Measurements from ENCODE around the gene SBF2.
"Not testable (repeated sequence)": the region's sequence is repeated elsewhere in the genome, so short reads cannot be mapped to it uniquely, and the experiment has no call there.

Gene SBF2

GRCh38 chr11:9941991-9942390 lies 352.0 kb downstream of the SBF2 start:
- no peak for DNase-seq

GRCh38 chr11:9939150-9939549 lies 354.9 kb downstream of the SBF2 start:
- DNase-seq = not testable (repeated sequence)

GRCh38 chr11:9936754-9937153 lies 357.3 kb downstream of the SBF2 start:
- DNase-seq = no peak

- DNase-seq = not testable (repeated sequence)
These were observed 361.2 kb downstream of the SBF2 start for GRCh38 chr11:9932843-9933242.

- DNase-seq = not testable (repeated sequence)
These were observed 363.3 kb downstream of the SBF2 start for GRCh38 chr11:9930562-9931331.

- no peak for DNase-seq
These were observed 366.3 kb downstream of the SBF2 start for GRCh38 chr11:9927670-9928069.

- no peak for DNase-seq
These were observed 370.7 kb downstream of the SBF2 start for GRCh38 chr11:9923280-9923679.

GRCh38 chr11:9922806-9923205 lies 371.2 kb downstream of the SBF2 start:
- no peak for DNase-seq

GRCh38 chr11:9916480-9916879 lies 377.5 kb downstream of the SBF2 start:
- no peak for DNase-seq

GRCh38 chr11:9914064-9914463 lies 380.0 kb downstream of the SBF2 start:
- DNase-seq = no peak

GRCh38 chr11:9905960-9906791 lies 387.8 kb downstream of the SBF2 start:
- DNase-seq = no peak

GRCh38 chr11:9905501-9905951 lies 388.5 kb downstream of the SBF2 start:
- DNase-seq = no peak

- no peak for DNase-seq
These were observed 390.4 kb downstream of the SBF2 start for GRCh38 chr11:9903579-9903978.

- DNase-seq = no peak
These were observed 392.1 kb downstream of the SBF2 start for GRCh38 chr11:9901943-9902342.

- DNase-seq = peak; percentile 25
These were observed 393.8 kb downstream of the SBF2 start for GRCh38 chr11:9900253-9900652.

GRCh38 chr11:9899676-9900075 lies 394.3 kb downstream of the SBF2 start:
- no peak for DNase-seq

- no peak for DNase-seq
These were observed 397.1 kb downstream of the SBF2 start for GRCh38 chr11:9896902-9897301.

GRCh38 chr11:9895006-9895405 lies 399.0 kb downstream of the SBF2 start:
- no peak for DNase-seq

- no peak for DNase-seq
These were observed 400.5 kb downstream of the SBF2 start for GRCh38 chr11:9893474-9893873.

GRCh38 chr11:9888938-9889337 lies 405.1 kb downstream of the SBF2 start:
- no peak for DNase-seq

- no peak for DNase-seq
These were observed 406.5 kb downstream of the SBF2 start for GRCh38 chr11:9887472-9887871.

GRCh38 chr11:9886595-9886994 lies 407.4 kb downstream of the SBF2 start:
- DNase-seq = no peak

- DNase-seq = no peak
These were observed 409.4 kb downstream of the SBF2 start for GRCh38 chr11:9884601-9885000.

GRCh38 chr11:9880657-9881056 lies 413.4 kb downstream of the SBF2 start:
- no peak for DNase-seq

Measured in activated CD4-positive, alpha-beta T cell treated with anti-CD3 and anti-CD28 coated beads for 48 hours (primary cell).